ENCODE results near the gene BCAS1.

GRCh38 chr20:53926428-53927028, 143.9 kb downstream of the BCAS1 start:
- TF ChIP-seq CTCF (IDR thresholded peaks at IDR 0.05 in 2 of 3, conservative IDR thresholded peaks at IDR 0.05 in 1 of 3; ENCODE audit: borderline replicate concordance in 1 of 3, insufficient read depth in 1 of 3, low read depth in 2 of 3, low read length in 2 of 3) (no peak), POLR2A (IDR thresholded peaks at IDR 0.05; ENCODE audit: borderline replicate concordance, extremely low read depth, insufficient read depth, insufficient read length) (no peak), RAD21 (IDR thresholded peaks at IDR 0.05; ENCODE audit: low read depth) (no peak), EZH2 (IDR thresholded peaks at IDR 0.05) (no peak), CBX3 (IDR thresholded peaks at IDR 0.05; ENCODE audit: low read depth) (no peak), JUND (IDR thresholded peaks at IDR 0.05) (no peak), POLR2AphosphoS5 (IDR thresholded peaks at IDR 0.05; ENCODE audit: low read depth, low read length) (no peak), EZH2phosphoT487 (IDR thresholded peaks at IDR 0.05; ENCODE audit: borderline replicate concordance) (no peak), ZBTB33 (IDR thresholded peaks at IDR 0.05; ENCODE audit: extremely low read depth, insufficient replicate concordance, low read length) (no peak), SRF (IDR thresholded peaks at IDR 0.05; ENCODE audit: low read depth) (no peak), YY1 (IDR thresholded peaks at IDR 0.05; ENCODE audit: extremely low read depth, insufficient replicate concordance, low read depth, low read length) (no peak), EGR1 (IDR thresholded peaks at IDR 0.05; ENCODE audit: low read depth) (no peak)
- TF ChIP-seq, protein P1, sequence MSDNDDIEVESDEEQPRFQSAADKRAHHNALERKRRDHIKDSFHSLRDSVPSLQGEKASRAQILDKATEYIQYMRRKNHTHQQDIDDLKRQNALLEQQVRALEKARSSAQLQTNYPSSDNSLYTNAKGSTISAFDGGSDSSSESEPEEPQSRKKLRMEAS (IDR thresholded peaks at IDR 0.05) = no peak
